Aorta (tissue), 5 donors: Measurements from ENCODE around the gene TM9SF3. TPM values are rescaled to one million over a fixed set of nuclear protein-coding genes. Genes with fewer than 3 reads are reported as not detected.

Source experiments
- ATAC-seq: fragments of 200-7000 bp; cut with Tn5 transposase; one replicate; pipeline ENCODE4 v1.9.1; 2022; ENCODE audit warnings: moderate library complexity; ENCODE audit not compliant: low FRiP score
- DNase-seq, 2 donors: peaks; one replicate each; pipeline ENCODE4 v3.0.0-alpha.2; 2020
- H3K27ac ChIP-seq, 2 donors: one replicate each; pipeline ENCODE4 v1.5.1; 2013; ENCODE audit warnings: low read length in 2 of 2, mild to moderate bottlenecking in 2 of 2, moderate library complexity in 2 of 2, control low read depth in 1 of 2, inconsistent platforms in 1 of 2, low read depth in 1 of 2
- H3K27me3 ChIP-seq, 2 donors: one replicate each; pipeline ENCODE4 v1.6.1; 2013; ENCODE audit warnings: control low read depth in 1 of 2, low read length in 1 of 2, mild to moderate bottlenecking in 1 of 2, moderate library complexity in 1 of 2; ENCODE audit not compliant: insufficient read depth in 2 of 2, control insufficient read depth in 1 of 2
- H3K36me3 ChIP-seq, 2 donors: one replicate each; pipeline ENCODE4 v1.6.1; 2013; ENCODE audit warnings: control low read depth in 1 of 2, low read length in 1 of 2, mild to moderate bottlenecking in 1 of 2; ENCODE audit not compliant: insufficient read depth in 2 of 2, control insufficient read depth in 1 of 2
- H3K4me1 ChIP-seq, 2 donors: one replicate each; pipeline ENCODE4 v1.6.1; 2013; ENCODE audit warnings: low read length in 2 of 2, control low read depth in 1 of 2, mild to moderate bottlenecking in 1 of 2, moderate library complexity in 1 of 2; ENCODE audit not compliant: insufficient read depth in 2 of 2, control insufficient read depth in 1 of 2
- H3K4me3 ChIP-seq, 2 donors: one replicate each; pipeline ENCODE4 v1.5.1; 2013; ENCODE audit warnings: low read length in 2 of 2, control low read depth in 1 of 2, mild to moderate bottlenecking in 1 of 2
- H3K9me3 ChIP-seq: one replicate; pipeline ENCODE4 v1.6.1; 2013; ENCODE audit warnings: mild to moderate bottlenecking, low read length; ENCODE audit not compliant: control insufficient read depth
- WGBS, 2 donors: extraction: QIAGEN DNeasy Blood & Tissue Kit; methylation state at CpG; one replicate each; pipeline ENCODE4 v1.1.7; 2013; 5-methylcytosine and 5-hydroxymethylcytosine counted together
- intact Hi-C, 2 donors: fragments of 100-400 bp; cut with DNase I; formaldehyde crosslinking; loops; one replicate each; pipeline versions ENCODE4 v1.14.2 to v1.15.0; 2022
- polyA plus RNA-seq, 2 donors: library from polyadenylated mRNA; stranded (reverse); fragments of 200-250 nt; gene quantifications; one replicate each; pipeline ENCODE4 v1.2.3, GENCODE V29; 2013
- total RNA-seq, 2 donors: library from RNA; stranded (reverse); fragmentation: NEBNext Ultra II Directional; extraction: Animal tissue kit (Norgen Biotek cat#: 25700); gene quantifications; one replicate each; pipeline ENCODE4 v1.2.1, GENCODE V29; 2021
- donor health status: healthy with polysubstance abuse.
- donor health status: Bipolar disorder and iron deficiency.
- donor health status: DM: no; HTN: no; CAD: no.
- donor health status: DM: no; HTN: no; CAD: no.
- donor health status: DM: yes; HTN: yes; CAD: no.

Gene TM9SF3
- total and polyA plus RNA-seq, 4 donors, result 42.9 to 137 (median 85.1) TPM

DNA sequence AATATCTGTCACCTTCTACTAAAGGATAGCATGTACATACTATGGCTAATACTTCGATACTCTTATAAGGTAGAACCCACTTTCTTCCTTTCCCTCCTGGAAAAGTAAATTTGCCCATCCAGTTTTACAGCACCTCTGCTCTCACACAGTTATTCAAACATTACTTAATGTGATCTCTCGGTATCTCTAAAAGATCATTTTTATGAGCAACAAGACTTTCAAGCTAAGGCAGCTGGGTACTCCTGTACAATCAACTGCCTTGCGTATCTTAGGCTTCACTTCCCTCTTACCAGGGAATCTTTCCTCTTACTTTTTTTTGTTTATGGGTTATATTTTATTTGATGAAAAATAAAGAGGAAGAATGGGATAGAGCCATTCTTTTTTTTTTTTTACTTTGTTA is 46.6 kb downstream of the TM9SF3 start:
- Histone ChIP-seq H3K9me3 (no peaks in the 10 kb centered on the region), H3K27ac (no peak overlapping the region), H3K4me1 (no peaks in the 10 kb centered on the region), H3K27me3 (no peaks in the 10 kb centered on the region), H3K4me3 (no peak overlapping the region), H3K36me3 (no peaks in the 10 kb centered on the region)
- DNase-seq (no peak), ATAC-seq (no peak)
- WGBS, 2 donors, result 97 to 98% methylated on average over 3 of the region's 3 CpGs
- intact Hi-C loops, result no loop called here

DNA sequence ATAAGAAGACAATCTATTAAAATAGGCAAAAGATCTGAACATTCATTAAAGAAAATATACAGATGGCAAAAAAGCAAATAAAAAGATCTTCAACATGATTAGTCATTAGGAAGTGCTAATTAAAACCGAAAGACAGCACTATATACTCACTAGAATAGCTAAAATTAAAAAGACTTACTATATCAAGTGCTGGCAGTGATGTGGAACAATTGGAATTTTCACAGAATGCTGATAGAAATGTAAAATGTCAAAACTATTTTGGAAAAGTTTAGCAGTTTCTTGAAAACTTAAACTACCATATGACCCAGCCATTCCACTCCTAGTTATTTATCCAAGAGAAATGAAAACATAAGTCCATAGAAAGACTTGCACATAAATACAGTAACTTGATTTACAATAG is 48.1 kb downstream of the TM9SF3 start:
- Histone ChIP-seq H3K4me3 (no peak overlapping the region), H3K4me1 (no peaks in the 10 kb centered on the region), H3K27me3 (no peaks in the 10 kb centered on the region), H3K9me3 (no peaks in the 10 kb centered on the region), H3K27ac (no peak overlapping the region), H3K36me3 (no peaks in the 10 kb centered on the region)
- intact Hi-C loops, result no loop called here
- DNase-seq (no peak), ATAC-seq (no peak)
- 92 to 97% methylated on average over 1 of the region's 1 CpG for WGBS, 2 donors

DNA sequence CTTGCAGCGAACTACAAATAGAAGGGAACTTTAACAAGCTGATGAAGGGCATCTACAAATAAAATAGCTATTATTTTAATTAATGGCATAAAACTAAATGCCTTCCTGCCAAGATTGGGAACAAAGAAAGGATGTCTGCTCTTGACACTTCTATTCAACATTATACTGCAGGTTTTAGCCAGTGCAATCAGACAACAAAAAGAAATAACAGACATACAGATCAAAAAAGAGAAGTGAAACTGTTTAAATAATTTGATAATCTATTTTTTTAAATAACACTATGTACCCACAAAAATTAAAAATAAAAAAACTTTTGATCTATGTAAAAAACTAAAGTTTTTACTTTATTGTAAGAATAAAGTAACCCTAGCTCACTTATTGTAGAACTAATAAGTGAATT is 50.7 kb downstream of the TM9SF3 start:
- Histone ChIP-seq H3K36me3 (no peaks in the 10 kb centered on the region), H3K27ac (no peak overlapping the region)

DNA sequence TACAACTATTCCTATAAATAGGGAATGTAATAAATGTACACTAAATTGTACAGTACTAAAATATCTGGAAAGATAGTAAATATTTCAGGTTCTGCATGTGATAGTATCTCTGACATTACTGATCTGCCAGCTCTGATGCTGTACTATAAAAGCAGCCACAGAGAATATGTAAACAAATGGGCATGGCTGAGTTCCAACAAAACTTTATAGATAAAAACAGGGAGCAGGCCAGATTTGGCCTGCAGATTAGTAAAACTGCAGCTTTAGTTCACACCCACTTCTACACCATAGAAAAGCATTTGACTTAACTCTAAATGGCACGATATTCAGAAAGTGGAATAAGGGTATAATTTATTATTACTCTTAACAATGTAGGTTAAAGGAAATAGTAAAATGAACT is 54.3 kb downstream of the TM9SF3 start:
- Histone ChIP-seq H3K4me1 (no peaks in the 10 kb centered on the region), H3K36me3 (peaks cover 0 to 2% of the 10 kb centered on the region in 2 donors), H3K9me3 (no peaks in the 10 kb centered on the region), H3K27ac (no peak overlapping the region), H3K4me3 (no peak overlapping the region), H3K27me3 (no peaks in the 10 kb centered on the region)
- DNase-seq, result no peak
- intact Hi-C loops, result no loop called here
- no peak for ATAC-seq
- 8 to 44% methylated on average over 1 of the region's 1 CpG for WGBS, 2 donors

More for the DNA sequence above, 50.7 kb downstream of the TM9SF3 start:
- no peaks in the 10 kb centered on the region for H3K9me3 ChIP-seq
- H3K27me3 ChIP-seq, result no peaks in the 10 kb centered on the region
- DNase-seq, result no peak
- intact Hi-C loops, result no loop called here
- no peaks in the 10 kb centered on the region for H3K4me1 ChIP-seq
- 93 to 98% methylated on average over 1 of the region's 1 CpG for WGBS, 2 donors
- ATAC-seq, result no peak
- no peak overlapping the region for H3K4me3 ChIP-seq

DNA sequence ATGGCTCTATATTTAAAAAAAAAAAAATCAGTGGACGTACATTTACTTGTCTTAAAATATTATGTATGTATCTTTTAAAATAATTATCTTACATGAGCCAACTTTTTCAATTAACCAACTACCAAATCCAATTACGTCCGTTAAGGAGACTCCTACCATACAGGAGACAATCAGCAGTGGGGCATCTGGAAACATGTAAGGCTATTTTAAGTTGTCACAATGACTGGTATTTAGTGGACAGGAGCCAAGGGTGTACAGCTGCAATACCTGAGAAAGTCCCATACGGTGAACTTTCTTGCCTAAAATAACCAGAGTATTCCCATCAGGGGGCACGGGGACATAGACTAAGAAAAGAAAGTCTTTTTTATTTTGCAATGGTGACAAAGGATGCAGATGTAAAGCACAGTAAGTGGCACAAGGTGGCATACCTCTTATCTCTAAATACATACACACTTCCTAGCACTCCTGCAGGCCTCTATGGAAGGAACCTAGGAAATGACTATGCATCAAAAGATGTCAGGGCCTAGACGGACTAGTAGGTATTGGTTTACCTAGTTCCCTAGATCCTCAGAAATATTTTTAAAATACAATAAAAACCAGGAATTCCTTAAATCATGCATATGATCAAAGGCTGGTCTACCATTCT is 57.1 kb downstream of the TM9SF3 start:
- no peaks in the 10 kb centered on the region for H3K27me3 ChIP-seq
- WGBS, 2 donors, result 61 to 63% methylated on average over 6 of the region's 6 CpGs
- peaks cover 0 to 2% of the 10 kb centered on the region in 2 donors for H3K36me3 ChIP-seq
- no peaks in the 10 kb centered on the region for H3K4me1 ChIP-seq
- intact Hi-C loops, result no loop called here
- H3K4me3 ChIP-seq, result no peak overlapping the region
- ATAC-seq, result no peak
- H3K9me3 ChIP-seq, result no peaks in the 10 kb centered on the region
- no peak for DNase-seq
- no peak overlapping the region for H3K27ac ChIP-seq

DNA sequence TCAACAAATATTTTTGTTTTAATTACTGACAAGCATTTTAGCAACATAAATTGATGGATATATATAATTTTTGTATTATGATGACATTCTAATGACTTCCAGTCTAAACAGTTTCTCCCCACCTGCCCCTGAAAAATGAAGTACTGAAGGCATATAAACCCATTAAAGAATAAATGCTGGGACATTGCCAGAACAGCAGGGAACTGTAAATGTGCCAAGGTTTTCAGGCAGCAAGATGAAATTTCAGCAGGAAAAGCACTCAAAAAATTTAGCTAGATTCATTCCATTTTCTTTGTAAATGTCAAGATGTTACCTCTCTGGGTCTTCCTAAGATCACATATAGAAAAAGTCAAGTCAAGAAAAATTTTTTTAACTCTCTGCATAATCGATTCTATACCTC is 62.1 kb downstream of the TM9SF3 start:
- 73 to 81% methylated on average over 1 of the region's 1 CpG for WGBS, 2 donors
- Histone ChIP-seq H3K9me3 (no peaks in the 10 kb centered on the region), H3K27ac (no peak overlapping the region), H3K36me3 (no peaks in the 10 kb centered on the region), H3K4me3 (no peak overlapping the region), H3K4me1 (no peaks in the 10 kb centered on the region), H3K27me3 (no peaks in the 10 kb centered on the region)
- ATAC-seq (no peak), DNase-seq (no peak)
- intact Hi-C loops, result no loop called here

DNA sequence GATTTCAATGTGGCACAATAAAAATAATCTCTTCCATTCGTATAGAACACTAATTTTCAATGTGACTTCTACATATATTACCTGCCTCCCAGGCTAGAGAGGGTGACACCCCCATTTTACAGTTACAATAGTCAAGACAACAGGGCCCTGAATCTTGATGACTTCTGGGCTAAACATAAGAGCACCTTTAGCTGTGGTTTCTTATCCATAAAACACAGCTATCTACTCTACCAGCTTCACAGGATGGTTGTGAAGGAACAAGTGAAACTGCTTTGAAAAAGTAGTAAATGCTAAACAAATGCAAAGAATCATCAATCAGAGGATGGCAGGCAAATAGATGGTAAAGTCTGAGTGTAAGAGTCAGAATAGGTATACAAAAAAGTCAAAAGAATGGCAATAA is 69.5 kb downstream of the TM9SF3 start:
- DNase-seq (no peak), ATAC-seq (no peak)
- intact Hi-C loops, result no loop called here
- Histone ChIP-seq H3K27ac (no peak overlapping the region), H3K9me3 (no peaks in the 10 kb centered on the region), H3K4me3 (no peak overlapping the region), H3K4me1 (no peaks in the 10 kb centered on the region), H3K27me3 (no peaks in the 10 kb centered on the region), H3K36me3 (no peaks in the 10 kb centered on the region)
- 93% methylated on average over 1 of the region's 1 CpG for WGBS, 2 donors

DNA sequence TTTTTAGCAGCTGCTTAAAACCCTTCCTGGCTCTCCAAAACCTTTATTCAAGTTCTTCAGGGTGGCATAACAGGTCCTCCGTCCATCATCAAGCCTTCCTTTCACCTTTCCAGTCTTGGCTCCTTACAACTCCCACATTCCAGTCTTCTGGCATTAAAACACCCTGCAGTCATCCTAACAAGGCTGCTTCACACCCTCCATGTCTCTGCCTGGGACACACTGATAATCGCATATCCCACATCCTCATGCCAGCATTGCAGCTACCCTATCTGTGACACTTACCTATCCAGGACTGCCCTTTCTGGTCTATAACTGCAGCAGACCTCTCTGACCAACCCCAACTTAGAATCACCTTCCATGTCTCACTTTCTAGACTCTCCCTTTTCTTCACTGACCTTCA is 70.5 kb downstream of the TM9SF3 start:
- Histone ChIP-seq H3K4me3 (no peak overlapping the region), H3K27me3 (no peaks in the 10 kb centered on the region), H3K9me3 (no peaks in the 10 kb centered on the region), H3K27ac (no peak overlapping the region), H3K36me3 (no peaks in the 10 kb centered on the region), H3K4me1 (no peaks in the 10 kb centered on the region)
- intact Hi-C loops, result no loop called here
- ATAC-seq (no peak), DNase-seq (no peak)
- 81 to 97% methylated on average over 2 of the region's 2 CpGs for WGBS, 2 donors

DNA sequence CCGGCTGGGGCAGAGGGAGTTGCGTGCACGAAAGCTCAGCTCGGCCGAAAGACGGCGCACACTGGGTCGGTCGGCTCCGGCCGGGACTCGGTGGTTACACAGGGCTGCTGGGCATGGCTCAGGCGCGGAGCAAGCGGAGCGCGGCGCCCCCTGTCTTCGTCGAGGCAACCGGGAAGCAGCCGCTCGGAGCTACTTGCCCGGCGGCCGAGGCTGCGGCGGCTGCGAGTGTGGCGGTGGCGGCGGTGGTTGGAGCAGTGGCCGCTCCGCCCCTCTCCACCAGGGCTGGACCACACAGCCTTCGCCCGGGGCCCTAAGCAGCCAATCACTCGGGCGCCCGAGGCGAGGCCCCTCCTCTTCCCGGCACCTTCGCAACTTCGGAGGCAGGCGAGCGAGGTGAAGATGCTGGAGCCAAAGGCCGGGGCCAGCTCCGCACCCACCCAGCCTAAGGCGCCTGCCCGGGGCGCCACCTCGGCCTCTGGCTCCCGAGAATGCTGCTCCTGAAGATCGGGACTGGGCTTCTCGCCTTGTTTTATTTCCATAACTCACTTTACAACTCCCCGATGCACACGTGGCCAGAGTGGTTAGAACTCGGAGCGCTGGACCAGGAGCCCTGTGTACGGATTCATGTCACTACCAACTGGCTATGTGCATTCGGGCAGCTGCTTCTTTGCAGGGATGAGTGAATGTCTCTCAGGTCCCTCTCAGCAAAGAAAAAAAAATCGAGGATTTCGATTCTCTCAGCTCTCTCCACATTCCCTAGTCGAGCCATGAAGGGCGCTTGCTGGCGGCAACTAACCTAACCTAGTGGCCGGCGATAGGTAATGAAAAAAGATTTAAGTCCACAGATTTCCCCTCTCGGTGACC is 72.9 kb downstream of the TM9SF3 start, which contains the start of gene TLL2:
Gene TLL2 (minus strand): TSS at position 229 of the 864 bp plus-strand sequence. CDS start 241 bp downstream, outside the sequence.
- DNase-seq (peak; percentile 87 to 94), ATAC-seq (peak; percentile 95)
- Histone ChIP-seq H3K4me1 (no peaks in the 10 kb centered on the region), H3K27me3 (no peaks in the 10 kb centered on the region), H3K9me3 (no peaks in the 10 kb centered on the region), H3K36me3 (no peaks in the 10 kb centered on the region), H3K27ac (no peak within 1 kb of the TSS), H3K4me3 (peak within 1 kb of the TSS; percentile 2 to 30)
- 1 to 2% methylated on average over 65 to 68 of the region's 68 CpGs for WGBS, 2 donors
- intact Hi-C loops, result loop anchor here (5.0 kb wide), 3 partner anchors 68 to 142 kb away; no protein-coding TSS in a partner anchor
